DMS53 treated with DMSO at 0.1 percent for 48 hours (cell line): ENCODE data around the gene CACNG4.

ENCODE experiments used
- DNase-seq: peaks from one replicate; lab custom pipeline; 2025; ENCODE audit not compliant: unreplicated experiment; lab: John Stamatoyannopoulos, UW

CACNG4 gene

DNA sequence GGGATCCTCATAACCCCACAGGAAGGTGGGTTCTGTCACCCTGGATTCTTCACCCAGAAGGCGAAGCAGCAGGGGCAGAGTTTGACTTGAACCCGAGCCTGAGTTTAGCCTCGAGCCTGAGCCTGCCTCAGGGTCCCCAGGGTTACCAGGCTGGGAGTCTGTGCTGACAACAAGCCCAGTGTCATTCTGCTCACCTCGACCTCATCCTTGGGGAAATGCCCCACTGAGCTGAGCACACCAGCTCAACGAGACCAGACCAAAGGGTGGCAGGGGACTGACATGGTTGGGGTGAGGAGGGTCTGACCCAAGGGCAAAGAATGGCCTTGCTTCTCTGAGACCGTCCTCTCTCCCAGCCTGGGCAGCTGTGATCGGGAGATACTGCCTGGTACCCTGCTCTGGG, 20.2 kb downstream of the CACNG4 start:
- no peak for DNase-seq

DNA sequence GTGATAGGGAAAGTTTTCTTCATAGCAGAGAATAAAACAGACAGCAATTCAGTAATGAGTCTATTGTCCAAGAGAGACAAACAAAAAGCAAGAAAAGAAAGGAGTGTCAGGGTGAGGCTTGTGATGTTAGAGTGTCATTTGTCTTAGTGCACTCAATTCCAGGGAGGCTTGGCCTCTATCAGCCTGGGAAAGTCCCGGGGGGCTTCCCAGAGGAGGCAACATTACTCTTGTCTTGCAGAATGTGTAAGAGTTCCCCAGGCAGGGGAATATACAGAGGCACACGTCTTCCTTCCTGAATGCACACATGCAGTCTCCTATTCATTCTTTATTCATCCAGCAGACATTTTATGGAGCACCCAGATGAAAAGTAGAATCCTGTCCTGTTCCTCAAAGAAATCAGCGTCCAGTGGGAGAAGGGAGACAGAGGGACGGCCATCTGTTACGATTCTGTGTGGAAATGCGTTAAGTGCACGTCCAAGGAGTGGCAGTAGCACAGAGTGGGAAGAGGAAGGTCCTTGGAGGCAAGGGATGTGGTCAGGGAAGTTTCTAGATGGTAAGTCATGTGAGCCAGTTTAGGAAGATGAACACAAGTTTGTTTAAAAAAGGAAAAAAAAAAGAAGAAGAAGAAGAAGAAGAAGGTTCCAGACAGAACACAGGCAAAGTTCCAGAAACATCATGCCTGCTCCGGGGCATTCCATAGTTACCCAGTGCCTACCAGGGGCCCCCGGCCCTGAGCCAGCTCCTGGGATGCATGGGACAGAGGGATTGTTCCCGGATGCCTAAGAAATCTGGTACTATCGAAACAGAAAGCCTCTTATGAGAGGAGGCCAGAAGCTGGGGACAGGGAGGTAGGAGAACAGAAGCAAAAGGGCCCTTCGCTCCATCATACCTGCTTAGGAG, 21.1 kb downstream of the CACNG4 start:
- DNase-seq, result no peak

DNA sequence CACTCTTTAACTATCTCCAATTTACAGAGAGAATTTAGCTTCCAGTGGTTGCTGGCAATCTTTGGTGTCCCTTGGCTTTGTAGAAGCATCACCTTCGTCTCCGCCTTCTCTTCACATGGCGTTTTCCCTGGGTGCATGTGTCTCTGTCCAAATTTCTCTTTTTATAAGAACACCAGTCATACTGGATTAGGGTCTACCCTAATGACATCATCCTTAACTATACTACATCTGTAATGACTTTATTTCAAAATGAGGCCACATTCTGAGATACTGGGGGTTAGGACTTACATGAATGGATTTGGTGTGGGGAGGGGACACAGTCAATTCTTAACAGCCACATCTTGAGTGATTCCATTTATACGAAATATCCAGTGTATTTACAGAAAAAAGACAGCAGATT, 22.2 kb downstream of the CACNG4 start:
- DNase-seq, result no peak

DNA sequence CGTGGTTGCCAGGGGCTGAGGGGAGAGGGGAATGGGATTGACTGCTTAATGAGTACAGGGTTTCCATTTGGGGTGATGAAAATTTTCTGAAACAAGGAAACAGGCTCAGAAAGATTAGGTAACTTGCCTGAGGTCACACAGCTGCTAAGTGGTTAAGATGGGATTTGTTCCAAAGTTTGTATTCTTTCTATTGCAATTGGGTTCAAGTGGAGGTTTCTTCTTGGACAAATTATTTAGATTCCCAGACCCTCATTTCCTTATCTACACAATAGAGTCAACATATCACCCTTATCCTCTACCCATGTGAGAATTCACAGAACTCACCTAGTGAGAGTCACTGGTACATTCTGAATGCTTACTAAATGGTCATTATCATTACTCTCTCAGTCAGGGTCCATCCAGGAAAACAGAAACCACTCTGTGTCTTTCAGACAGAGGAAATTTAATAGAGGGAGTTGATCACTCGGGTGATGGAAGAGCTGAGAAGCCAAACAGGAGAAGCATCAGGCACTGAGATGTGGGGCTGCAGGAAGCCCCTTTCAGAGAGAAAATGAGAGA, 22.6 kb downstream of the CACNG4 start:
- no peak for DNase-seq

DNA sequence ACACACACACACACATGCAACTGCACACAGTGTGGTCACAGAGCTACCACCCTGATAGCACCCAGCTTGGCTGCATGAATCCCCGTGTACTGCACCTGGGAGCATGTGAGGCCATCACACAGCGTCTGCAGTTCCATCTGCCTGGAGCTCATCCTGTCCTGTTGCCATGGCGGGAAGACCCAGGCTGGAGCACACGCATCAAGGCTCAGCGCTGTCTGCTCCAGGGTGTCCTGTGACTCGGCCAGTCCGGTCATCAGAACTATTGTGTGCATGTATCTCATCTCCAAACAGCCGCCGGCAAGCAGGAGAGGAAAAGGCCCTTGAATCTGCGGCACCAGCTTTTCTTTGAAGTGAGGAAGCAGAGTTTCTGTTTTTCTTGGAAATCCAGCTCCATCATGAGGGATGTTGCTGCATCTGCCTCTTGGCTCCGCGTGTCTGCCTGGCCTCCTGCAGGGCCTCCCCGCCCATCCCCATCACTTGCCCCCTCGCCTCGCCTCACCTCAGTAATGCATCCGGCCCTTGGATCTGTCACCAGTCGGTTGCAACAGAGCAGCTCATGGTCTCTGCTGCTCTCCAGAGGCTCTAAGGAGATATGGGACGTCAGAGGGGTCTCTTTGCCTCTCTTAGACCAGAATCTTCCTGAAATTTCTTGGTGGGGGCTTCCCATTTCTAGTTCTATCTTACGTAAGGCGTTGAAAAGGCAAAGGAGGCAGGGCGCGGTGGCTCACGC, 23.7 kb downstream of the CACNG4 start:
- DNase-seq, result no peak

DNA sequence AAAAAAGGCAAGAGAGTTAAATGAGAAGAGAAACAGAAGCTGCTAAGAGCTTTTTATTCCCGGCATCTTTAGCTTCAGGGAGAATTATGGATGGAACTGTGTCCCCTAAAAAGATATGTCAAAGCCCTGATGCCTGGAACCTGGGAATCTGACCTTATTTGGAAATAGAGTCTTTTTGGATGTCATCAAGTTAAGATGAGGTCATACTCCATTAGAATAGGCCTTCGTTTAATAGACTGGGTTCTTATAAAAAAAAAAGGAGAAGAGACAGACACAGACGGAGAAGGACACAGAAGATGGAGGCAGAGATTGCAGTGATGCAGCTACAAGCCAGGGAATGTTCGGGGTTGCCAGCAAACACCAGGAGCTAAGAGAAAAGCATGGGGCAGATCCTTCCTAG, 24.6 kb downstream of the CACNG4 start:
- no peak for DNase-seq

DNA sequence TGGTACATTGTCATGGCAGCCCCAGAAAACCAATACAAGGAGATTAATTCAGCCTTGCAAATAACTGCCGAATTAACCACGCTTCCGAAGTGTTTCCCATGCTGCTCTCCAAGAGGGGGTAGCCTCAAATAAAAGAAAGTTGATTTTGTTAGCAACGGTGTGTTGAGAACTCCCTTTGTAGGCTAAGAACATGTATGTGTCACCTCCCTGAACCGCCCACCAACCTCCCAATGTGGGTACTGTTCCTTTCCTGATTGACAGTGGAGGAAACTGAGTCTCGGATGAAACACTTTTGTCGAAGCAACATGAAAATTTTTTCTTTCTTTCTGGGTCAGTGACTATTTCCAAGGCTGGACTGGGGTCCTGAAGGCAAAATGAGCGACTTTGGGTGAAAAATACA, 25.1 kb downstream of the CACNG4 start:
- no peak for DNase-seq

DNA sequence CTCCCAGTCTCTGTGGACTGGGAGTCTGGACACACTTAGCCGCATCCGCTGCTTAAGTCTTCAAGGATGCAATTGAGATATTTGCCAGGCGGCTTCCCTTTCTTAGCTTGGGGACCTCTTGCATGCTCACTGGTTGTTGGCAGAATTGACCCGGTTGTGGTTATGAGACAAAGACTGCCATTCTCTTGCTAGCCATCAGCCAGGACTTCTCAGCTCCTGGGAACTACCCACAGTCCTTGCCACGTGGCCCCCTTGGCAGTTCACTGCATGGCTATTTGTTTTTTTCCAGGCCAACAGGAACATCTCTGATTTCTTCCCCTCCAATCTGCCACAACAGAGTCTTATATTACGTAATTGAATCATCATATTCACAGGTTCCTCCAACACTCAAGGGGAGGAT, 25.5 kb downstream of the CACNG4 start:
- no peak for DNase-seq

DNA sequence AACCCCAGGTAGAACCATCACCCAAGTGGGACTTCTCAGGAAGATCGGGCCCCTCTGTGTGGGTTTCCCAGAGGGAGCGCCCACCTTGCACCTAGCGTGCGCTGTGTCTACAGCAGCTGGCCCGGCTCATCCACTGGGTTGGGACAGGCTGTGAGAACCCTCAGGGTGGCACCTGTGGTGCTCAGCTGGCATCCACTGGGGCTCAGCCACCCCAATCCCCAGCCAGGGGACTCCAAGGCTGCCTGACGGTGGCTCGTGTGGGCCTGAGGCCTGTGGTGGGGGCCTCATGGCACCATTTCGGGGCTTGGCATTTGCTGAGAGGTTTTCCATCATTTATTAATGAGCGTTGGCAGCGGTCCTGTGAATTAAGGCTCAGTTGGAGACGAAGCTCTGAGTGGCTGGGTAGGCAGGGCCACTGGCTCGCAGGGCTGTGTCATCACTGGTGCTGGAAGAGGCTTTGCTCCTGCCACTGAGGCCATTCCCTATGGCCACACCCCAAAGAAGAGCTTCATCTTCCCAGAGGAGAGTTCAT, 28.5 kb downstream of the CACNG4 start:
- no peak for DNase-seq

DNA sequence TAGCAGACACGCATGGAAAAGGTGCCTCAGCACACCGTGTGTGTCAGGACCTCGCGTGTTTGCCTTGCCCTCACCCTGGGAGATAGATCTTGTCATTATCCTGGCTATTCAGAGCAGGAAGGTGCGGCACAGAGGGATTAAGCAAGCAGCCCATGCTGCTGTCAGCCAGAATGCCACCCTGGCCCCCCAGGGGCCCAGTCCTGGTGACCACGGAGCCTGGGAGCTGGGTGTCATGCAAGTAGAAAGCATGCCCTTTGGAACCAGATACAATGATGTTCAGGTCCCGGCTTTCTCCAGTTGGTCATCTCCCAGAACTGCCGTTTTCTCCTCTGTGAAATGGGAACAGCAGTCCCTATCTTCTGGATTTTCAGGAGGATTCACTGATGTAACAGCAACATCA, 29.9 kb downstream of the CACNG4 start:
- no peak for DNase-seq

DNA sequence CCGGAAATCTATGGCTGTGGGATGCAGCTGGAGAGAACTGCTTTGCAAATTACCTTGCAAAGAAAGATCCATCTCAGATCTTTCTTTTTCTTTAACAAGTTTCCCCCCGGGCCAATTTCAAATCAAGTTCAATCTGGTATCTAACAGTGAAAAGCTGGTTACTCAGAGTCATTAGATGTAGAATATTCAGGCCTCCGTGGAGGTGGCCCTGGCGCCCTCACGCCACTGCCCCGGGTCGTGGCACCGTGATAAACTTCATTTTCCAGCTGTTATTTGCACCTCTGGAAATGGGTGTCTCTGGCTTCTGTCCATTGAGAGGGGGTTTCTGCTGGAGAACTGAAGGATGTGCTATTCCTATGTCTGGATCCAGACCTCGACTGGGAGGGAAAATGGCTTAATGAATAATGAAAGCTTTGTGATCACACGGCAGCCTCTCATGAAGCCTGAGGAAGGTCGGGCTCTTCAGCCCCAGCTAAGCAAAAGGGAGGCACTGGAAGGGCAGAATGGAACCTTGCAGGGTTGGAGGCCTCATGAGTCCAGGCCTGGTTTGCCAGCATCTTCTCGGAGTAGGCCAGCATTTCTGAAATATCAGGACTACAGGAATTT, 30.5 kb downstream of the CACNG4 start:
- DNase-seq, result no peak

DNA sequence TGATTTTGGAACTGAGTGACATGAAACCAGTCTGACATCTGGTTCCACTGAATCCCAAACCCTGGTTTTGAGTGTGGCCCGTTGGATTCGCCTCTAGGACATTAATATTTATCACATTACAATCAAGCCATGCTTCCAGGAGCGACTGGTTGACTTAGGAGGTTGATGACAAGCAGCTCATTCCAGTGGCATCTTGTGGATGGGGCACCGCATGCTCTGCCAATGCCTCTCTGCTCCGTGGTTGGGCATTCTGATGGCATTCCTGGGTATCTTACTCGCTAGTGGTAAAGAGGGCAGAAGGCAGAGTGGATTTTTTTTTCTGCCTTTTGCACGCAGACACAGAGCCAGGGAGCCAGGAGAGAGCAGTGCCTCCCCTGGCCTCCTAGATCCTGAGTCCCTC, 31.4 kb downstream of the CACNG4 start:
- DNase-seq, result no peak

DNA sequence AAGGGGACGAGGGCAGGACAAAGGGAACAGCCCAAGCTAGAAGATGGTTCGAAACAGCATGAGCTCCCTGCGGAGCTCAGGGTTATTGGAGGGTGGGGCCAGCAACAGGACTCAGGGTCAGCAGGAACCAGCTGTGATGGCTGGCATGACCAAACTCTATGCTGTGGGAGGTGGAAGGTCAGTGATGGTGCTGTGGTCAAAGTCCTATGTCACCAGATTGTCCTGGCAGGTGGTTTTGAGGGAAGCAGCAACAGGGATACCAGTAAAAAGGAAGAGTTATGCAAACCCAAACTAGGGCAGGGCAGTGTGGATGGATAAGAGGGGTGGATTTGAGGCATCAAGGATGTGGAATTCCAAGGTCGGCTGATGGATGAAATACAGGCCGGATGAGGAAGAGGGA, 32.4 kb downstream of the CACNG4 start:
- DNase-seq, result no peak

DNA sequence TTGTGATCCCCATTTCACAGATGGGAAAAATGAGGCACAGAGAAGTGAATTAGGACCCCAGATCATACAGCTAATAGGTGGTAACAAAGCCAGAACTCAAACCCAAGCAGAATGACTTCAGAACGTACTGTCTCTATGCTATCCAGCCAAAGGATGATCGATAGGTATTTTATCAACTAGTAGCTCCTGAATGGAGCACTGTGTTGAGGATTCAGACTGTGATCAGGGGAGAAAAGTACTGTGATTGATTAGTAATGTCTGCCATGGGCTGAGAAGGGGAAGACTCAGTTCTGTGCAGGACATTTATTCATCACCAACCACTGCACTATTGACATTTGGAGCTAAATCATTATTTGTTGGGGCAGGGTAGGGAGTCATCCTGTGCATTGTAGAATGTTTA, 38.7 kb downstream of the CACNG4 start:
- no peak for DNase-seq

DNA sequence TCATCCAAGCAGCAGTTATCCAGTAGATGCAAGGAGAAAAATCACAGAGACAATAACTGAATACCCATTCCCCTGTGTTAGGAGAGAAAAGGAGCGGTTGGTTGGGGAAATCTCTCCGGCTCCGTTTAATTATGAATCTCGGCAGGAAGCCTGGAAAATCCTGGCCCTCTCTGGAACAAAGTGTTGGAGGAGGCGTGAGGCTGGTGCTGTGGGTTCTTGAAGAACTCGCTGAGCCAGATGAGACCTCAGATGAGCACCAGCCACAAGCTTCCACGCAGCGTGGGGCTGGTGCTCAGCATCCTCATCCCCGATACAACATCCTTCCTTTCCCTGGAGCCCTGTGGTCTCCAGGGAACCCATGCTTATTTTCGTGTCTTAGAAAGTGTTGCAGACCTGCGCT, 39.7 kb downstream of the CACNG4 start:
- DNase-seq, result no peak

DNA sequence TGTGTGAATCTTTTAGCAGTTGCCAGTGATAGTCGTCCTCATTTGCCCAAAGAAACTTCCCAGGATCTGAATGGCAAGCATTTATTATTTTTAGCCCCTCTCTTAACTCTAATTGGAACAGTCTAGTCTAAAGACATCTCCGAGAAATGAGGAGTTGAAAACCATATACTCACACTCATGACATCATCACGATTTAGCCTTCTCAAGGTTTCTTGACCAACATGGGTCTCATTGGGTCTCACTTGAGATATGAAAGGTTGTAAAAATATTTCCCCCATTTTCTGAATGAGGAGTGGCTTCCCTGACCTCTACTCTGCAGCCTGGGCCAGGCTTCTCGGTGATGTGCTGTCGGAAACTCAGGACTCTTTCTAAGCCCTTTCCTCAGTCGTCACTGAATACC, 42.8 kb downstream of the CACNG4 start:
- DNase-seq, result no peak

DNA sequence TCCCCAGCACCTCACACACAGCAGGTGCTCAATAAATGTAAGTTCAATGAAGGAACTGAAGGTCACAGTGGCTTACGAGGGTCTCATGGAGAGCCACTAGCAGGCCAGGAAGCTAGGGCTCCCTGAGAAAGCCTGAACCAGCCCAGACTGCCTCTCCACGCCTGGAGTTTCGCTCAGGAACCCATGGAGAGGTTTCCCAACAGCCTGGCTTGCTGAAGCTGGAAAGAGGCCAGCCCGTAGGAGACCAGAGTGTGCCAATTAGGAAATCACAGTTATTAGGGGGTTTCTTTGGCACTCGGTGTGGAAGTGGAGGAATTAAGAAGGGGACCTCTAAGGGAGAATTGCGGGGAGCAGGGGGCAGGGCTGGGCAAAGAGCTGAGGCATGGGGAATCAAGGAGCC, 43.6 kb downstream of the CACNG4 start:
- no peak for DNase-seq

DNA sequence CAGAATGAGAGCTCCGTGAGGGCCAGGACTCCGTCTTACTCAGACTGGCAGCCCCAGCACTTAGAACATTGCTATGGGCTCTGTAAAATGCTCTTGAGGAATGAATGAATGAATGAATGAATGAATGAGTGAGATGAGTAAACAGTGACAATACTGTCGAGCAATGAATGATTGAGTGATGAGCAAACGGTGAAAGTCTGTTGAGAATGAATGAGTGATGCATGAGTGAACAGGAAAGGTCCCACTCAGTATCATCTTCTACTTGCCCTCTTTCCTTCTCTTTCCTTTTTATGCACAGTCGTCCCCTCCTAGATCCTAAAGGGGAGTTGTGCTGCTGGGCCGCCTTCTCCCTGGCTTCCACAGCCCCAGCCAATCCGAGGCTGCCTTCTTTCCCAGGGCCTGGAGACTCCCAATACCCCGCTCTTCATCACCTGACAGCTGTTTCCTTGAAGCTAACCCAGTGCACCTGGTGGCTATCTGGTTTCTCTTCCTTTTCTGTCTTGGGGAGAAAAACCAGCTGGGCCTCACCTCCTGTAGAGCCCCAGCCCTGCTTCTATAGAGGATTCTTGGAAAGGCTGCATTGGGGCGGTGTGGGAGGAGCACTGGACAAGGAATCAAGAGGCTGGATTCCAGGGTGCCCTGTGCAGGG, 47.1 kb downstream of the CACNG4 start:
- DNase-seq, result no peak

DNA sequence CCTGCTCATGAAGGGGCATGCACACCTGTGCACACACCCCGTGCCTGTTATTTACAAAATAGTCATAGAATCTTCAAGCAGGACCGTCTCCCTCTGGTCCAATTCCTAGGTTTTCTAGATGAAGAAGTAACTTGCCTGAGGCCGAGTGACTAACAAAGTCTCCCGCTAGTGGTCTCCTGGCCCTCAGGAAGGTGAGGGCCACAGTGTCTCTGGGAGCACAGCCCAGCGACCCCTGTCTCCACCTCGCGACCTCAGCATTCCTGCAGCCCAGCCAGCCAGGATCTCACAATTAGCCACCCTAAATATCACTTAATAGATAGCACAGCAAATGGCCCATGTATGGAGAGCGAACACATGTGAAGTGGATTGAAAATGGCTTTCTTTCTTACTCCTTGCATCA, 49.4 kb downstream of the CACNG4 start:
- DNase-seq, result no peak

DNA sequence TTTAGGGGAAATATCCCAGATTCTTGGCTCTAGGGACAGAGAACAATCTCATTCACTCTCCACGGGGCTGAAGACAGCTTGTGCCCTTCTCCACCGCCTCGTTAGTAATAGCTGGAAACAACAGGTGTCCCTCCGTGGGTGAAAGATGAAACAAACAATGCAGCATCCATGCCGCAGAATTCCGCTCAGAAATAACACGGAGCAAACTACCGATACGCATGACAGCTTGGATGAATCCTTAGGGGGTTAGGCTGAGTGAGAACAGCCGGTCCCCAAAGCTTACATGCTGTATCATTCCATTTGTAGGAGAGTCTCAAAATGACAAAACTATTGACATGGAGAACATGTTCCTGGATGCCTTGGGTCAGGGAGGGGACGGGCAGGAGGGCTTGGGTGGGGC, 50.5 kb downstream of the CACNG4 start:
- no peak for DNase-seq
